HG03064 (cell line): ENCODE data around the gene HDGFL2.
"Not testable (repeated sequence)": the region's sequence is repeated elsewhere in the genome, so short reads cannot be mapped to it uniquely, and the experiment has no call there.

ENCODE experiments used
- ATAC-seq: cut with Tn5 transposase; IDR thresholded peaks from one replicate; pipeline ENCODE4 v1.9.1; 2021; ENCODE audit warnings: low read depth; ENCODE audit not compliant: unreplicated experiment

Gene HDGFL2

DNA sequence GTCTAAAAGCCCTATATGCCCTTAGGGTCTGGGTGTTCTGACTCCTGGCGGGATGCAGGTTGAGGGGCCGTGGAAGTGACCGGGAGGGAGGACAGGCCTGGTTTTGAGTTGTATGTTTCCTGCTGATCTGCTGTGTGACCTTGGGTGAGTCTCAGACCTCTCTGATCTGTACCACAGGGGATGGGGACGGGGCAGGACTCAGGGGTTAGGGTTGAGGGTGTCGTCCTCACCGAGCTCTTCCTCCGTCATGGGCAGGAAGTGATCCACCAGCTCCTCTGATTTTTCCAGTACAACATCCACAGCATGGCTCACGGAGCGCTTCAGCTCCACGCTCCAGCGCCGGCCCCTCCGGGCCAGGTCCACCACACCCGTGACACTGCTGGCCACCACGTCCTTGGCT, 56.7 kb downstream of the HDGFL2 start:
- no peak for ATAC-seq

DNA sequence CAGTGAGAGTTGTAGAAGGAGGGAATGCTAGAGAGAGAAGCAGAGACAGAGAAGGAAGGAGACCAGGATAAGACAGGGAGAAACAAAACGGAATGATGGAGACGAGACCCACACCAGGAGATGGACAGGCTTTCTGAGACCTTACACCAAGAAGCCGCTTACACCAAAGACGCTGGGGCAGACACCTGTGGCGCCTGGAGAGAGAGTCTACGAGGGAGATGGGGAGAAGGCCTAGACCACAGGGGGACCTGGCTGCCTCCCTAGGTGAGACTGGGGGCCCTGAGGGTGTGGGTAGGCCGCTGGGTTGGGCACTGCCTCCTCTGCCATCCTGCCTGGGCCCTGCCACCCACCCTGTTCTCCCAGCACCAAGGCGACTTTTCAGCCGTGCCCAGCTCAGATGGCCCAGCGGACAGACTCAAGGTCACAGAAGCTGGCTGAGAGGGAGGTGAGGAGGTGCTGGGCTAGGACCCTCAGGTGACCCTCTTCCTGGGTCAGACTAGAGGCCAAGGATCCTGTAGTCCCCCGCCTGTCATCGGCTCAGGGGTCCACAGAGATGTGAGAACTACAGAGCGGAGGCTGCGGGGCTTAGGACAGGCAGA, 57.9 kb downstream of the HDGFL2 start:
- no peak for ATAC-seq

DNA sequence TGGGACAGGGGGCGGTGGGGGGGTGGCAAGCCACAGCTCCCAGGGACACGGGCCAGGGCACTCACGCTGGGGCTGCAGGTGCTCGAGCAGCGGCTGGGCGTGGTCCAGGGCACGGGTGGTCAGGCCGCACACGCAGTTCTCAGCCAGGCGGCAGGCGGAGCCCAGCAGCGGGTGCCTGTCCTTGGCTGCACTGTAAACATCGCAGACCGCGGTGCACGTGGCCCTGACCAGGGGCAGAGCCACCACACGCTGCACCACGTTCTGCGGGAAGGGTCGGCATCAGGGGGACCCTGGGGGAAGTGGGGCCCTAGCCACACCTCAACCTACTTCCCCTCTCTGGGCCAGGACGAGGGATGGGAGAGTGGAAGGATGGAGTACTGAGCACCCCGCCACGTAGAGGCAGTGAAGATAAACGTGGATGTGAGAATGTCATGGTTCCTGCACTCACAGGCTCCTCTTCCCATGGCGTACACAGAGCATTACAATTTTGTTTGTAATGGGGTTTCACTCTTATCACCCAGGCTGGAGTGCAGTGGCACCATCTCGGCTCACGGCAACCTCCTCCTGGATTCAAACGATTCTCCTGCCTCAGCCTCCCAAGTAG, 59.6 kb downstream of the HDGFL2 start:
- ATAC-seq = no peak

DNA sequence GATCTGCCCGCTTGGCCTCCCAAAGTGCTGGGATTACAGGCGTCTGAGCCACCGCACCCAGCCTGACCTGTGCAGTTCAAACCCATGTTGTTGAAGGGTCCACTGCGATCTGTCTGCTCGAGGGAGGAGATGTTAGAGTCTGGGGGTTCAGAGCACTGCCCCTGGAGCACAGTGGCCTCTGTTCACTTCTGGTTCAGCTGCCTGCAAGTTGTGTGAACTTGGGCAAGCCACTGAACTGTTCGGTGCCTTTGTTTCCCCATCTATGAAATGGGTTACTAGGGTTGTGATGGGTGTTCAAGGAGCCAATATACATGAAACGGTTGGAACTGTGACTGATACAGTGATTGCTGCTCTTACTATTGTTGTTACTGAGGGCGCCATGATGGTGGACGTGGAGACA, 61.2 kb downstream of the HDGFL2 start:
- no peak for ATAC-seq

DNA sequence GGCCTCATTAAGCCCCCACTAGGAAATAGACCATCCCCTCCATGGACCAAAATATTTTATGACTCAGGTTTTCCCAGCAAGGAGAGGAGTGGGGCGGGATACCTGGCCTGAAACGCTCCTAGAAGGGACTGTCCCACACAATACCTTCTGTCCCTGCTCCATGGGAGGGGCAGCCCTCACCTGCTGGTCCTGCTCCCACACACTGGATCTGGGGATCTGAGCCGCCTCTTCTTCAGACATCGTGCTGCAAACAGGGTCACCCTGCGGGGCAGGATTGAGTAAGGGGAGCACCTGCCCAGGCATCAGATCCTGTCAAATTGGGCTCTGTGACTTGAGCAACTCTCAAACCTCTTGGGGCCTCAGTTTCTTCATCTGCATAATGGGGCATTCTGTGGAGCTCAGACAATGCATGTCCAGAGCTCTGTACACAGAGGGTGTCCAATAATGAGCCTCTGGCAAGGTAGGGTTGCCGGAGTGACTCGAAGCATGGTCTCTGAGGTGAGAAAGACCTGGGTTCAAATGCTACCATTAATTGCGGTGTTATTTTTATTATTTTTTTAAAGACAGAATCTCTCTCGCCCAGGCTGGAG, 61.8 kb downstream of the HDGFL2 start:
- no peak for ATAC-seq

DNA sequence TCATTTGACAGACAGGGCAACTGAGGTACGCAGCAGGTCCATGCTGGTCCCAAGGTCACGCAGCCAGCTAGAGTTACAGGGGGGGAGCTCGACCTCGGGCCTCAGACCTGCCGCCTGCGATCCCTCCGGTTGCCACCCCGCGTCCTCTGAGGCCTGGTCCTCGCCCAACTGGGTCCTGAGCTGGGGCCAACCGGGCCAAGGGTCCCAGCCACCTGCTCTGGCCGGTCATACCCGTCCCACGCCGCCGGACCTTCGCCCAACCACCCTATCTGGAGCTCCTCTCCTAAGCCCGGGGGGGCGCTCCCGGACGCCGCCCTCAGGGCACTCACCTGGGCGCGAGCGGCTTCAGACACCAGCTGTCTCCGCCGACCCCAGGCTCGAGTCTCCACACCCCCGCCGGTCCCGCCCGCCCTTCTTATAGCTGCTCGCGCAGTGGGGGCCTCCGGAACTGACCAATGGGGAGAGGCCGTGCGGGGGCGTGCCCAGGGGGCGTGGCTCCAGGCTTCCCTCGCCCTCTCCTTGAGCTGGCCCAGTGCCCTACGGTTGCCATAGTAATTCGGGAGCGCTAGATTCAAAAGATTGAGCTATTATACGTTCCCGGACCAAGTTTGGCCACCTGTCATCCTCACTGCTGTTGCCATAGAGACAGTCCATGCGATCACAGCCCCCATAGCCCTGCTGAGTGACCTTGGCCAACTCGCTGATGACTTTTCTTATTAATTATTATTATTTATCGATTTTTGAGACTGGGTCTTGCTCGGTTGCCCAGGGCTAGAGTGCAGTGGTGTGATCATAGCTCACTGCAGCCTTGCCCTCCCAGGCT, 63.0 kb downstream of the HDGFL2 start, which contains the start of gene PLIN5:
TSS of gene PLIN5 (minus strand) at position 389 of the 823 bp plus-strand sequence. CDS start 1,150 bp downstream, outside the sequence.
- no peak for ATAC-seq

DNA sequence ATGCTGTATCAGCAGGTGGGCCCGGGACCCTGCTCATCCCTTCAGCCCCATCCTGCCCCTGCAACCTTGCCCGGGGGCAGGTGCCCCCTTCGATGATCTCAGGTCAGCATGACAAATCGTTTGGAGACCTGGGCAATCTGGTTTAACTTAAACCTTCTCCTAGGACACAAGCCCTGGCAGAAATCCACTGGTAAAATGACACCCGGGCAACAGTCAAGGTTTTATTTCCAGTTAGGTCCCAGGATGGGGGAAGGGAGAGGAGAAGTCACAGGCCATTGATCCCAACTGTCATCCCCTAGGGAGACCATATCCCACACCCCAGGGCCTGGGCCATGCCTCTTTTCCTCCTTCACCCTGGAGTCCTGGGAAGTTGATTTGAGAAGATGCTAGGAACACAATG, 64.7 kb downstream of the HDGFL2 start:
- ATAC-seq = no peak

DNA sequence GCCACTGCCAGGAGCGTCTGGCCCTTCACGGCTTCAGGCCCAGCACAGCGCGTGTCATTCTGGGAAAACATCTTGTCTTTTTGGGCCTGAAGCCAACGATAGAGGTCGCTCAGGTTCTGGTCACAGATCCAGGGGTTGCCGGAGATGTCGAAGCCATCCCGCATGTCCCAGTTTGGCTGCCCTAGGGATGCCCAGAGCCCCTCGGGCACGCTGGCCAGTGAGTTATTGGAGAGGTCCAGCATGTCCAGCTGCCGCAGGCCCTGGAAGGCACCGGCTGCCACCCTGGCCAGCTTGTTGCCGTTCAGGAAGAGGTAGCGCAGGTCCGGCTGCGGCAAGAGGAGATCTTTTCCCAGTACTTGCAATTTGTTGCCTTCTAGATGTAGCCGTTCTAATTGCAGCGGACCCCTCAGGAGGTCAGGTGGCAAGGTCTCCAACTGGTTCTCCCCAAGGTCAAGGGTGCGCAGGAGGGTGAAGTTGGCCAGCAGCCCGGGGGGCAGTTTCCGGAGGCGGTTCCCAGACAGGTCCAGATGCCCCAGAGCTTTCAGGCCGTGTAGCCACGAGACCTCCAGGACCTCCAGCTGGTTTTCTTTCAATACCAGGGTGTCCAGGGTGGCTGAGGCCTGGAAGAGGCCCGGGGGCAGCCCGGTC, 66.0 kb downstream of the HDGFL2 start:
- ATAC-seq = no peak

DNA sequence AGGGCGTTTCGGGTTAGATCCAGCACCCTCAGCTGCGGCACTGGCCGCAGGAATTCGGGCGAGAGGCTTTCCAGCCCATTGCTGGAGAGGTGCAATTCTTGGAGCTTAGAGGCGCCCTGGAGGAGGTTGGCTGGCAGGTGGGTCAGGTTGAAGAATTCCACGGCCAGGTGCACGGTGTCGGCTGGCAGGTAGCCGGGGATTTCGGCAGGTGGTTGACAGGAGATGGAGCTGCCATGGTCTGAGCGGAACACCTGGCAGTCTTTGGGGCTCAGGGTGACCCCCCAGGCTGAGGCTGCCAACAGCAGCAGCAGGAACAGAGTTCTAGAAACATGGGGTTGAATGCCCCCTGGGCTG, 66.5 kb downstream of the HDGFL2 start:
- ATAC-seq = no peak

DNA sequence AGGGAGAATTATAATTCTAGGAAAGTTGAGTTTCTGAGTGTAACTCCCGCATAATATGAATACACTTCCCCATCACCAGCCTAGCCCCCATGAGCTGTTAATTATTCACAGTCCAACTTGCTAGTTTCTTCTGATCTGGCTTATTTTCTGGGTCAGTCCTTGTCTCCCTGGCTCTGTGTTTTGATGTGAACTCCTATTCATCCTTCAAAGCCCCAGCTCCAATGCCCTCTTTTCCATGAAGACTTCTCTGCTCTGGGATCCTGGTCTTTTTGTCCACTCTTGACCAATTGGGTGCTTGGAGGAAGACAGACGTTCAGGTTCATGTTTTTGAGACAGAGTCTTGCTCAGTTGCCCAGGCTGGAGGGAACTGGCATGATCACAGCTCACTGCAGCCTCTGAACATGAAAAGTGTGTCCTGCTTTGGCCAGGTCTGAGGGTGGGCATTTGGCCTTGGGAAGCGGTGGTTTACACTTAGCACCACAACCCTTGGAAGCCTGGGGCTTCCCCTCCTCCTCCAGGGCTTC, 67.1 kb downstream of the HDGFL2 start:
- no peak for ATAC-seq

DNA sequence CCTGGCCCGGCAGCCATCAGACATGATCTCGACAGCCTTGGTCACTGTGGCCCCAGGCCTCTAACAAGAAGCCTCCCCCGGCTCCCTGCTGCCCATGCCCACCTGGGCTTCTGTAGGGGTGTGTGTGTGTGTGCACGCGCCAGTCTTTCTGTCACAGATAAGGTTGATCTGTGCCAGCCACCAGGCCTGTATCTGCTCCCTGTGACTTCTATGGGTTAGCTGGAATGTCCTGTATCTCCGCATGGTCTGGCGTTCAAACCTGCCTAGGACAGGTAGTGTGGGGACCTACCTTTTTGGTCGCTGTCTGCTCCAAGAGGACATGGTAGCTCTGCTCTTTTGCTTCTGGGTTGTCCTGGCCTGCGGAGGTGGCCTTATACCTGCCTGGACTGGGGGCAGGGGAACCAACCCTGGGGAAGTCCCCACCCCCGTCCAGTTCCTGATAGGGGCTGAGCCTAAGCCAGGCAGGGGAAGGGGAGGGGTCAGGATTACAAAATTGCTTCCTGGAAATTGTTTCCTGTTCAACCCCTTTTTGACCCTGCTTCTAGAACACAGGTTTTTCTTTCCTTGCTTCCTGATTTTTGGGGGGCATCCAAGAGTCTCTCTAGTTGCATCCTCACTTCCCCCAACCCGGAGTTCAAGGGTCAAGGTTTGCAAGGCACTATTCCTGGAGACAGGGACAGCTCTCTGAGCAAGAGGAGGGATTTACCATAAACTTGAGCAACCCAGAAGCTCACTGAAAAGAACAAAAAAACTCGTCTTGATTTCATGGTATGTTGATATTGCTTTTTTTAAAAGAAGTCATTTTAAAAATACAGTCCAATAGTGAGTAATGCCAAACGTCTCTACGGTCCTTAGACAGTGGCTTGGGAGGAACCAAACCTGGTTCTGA, 67.8 kb downstream of the HDGFL2 start, which contains the start of gene LRG1:
TSS of gene LRG1 (minus strand) at position 344 of the 889 bp plus-strand sequence. CDS start at position 321, 23 bp downstream.
- no peak for ATAC-seq

DNA sequence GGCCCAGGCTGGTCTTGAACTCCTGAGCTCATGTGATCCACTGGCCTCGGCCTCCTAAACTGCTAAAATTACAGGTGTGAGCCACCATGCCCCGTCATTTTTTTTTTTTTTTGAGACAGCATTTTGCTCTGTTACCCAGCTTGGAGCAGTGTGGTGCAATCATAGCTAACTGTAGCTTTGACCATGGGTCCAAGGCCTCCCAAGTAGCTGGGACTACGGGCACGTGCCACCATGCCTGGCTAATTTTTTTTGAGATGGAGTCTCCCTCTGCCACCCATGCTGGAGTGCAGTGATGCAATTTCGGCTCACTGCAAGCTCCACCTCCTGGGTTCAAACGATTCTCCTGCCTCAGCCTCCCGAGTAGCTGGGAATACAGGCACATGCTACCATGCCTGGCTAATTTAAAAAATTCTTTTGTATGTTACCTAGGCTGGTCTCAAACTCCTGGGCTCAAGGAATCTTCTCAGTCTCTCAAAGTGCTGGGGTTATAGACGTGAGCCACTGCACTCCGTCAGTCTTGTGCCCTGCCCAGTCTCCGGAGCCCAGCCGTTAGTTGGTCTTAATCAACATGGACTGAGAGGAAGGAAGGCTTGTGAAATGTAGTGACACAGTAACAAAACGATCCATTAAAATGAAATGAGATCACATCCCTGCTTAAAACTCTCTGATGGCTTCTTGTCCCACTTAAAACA, 69.2 kb downstream of the HDGFL2 start:
- ATAC-seq = no peak

DNA sequence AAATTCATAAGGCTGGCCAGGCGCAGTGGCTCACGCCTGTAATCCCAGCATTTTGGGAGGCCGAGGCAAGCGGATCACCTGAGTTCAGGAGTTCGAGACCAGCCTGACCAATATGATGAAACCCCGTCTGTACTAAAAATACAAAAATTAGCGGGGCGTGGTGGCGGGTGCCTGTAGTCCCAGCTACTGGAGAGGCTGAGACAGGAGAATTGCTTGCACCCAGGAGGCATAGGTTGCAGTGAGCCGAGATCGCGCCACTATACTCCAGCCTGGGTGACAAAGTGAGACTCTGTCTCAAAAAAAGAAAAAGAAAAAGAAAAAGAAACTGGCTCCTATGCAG, 69.7 kb downstream of the HDGFL2 start:
- not testable (repeated sequence) for ATAC-seq

DNA sequence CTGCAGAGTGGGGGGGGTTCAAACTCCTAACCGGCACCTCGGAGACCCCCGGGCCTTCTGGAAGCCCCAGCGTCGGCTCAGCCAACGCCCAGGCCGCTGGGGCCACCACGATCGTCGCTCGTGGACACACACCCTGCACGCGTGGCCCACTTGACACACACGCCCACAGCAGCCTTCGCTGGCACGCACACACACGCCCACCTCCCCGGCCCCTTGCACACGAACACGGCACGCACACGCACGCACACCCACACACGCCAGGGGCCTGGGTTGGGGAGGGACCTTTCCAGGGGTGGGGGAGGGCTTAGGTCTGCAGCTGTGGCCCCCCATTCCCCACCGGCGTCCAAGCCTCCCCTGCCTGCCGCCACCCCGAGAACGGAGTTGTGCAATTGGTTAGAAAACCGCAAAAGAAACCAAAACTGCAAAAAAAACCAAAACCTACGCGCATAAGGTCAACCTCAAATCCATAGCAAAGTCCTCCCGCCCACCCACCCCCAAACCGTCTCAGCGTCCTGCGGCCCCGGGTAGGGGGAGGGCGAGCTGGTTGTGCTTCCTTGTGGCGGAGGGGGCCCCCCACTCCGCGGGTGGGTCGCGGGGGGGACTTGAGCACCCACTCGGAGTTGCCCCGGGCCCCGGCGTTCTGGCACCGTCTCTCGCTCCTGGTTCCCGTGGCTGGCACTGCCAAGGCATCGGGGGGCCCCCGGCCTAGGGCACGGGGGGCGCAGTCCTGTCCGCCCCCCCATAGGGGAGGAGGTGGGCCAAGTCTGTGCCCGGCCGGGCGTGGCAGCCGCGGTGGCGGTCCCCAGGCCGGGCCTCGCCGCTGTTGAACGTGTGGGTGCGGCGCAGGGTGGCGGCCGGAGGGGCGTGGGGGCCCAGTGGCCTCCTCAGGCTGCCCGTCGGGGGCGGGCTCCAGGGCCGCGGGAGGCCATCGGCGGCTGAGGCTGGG, 71.1 kb downstream of the HDGFL2 start:
- no peak for ATAC-seq

DNA sequence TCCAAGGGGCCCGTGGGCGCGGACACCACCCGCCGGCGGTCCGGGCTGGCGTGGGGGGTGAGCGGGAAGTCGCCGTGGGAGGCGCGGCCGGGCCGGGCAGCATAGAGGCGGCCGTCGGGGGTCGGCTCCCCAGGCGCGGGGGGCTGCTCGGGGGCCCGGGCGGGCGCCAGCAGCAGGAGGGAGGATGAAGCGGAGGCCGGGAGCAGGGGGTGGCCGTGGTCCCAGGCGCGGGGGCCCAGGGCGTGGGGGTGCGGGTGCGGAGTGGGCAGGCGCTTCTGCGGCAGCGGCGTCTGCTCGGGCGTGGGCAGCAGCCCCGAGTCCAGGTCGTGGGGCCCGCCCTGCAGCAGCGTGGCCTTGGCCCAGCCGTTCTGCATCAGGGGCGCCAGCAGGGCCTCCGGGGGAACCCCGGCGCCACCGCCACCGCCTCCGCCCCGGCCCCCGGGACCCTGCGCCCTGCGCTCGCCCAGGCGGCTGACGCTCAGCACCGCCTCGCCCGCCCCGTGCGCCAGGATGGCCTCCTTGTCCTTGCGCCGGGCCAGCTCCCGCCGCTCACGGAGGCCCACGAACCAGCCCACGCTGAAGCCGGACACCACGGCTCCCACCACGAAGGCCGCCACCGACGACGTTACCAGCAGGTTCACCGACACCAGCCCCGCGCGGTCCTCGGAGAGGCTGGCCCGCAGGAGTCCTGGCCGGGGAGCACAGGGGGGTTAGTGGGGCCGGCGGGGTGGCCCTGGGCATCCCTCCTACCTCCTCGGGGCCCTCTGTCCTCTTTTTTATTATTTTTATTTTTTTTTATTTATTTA, 71.9 kb downstream of the HDGFL2 start:
- no peak for ATAC-seq

DNA sequence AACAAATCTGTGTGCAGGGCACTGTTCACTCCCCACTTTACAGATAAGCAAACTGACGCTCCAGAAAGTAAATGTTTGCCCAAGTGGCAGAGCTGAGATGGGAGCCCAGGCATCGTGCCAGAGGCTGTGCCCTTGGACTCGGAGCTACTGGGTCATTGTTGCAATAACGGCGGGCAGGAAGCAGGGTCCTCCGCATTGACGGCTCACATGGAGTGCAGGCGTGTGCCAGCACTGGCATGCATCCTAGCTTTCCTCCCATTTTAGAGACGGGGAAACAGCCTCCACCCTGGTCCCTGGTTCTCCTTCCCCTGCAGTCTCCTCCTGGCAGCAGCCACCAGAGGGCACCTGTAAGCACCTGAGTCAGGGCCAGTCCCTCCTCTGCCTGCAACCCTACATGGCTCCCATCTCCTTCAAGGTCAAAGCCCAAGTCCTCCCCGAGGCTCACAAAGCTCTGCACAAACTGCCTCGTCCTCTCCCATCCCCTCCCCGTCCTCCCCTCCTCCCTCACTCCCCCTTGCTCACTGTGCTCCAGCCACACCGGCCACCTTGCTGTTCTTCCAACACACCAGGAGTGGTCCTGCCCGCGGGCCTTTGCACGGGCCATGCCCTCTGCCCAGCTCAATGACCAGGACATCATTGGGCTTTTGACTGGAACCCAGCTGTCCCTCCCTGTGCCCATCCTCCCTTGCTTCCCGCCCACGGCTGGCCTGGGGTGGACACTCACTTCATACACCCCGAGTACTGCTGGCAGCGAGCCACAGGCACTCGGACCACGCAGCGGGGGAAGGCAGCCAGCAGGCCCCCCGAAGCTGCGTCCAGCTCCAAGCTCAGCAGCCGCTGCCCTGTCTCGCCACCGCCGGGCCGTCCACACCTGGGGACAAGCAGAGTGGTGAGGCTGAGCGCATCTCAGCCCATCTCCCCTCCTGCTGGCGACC, 75.5 kb downstream of the HDGFL2 start:
- no peak for ATAC-seq
